ENCODE measurements around the gene POLE.

DNA sequence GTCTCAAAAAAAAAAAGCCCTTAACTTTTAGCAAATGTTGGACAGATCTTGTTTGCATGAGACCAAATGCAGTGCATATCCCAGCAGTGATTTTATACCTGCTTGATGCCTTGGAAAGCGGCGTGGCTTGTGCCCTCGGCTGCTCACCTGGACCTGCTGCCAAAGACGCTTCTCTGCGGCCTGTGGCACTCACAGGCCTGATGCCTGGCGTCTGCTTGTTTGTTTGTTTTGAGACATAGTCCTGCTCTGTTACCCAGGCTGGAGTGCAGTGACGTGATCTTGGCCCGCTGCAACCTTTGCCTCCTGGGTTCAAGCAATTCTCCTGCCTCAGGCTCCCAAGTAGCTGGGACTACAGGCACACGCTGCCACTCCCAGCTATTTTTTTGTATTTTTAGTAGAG is 28.7 kb upstream of the POLE start:
- TF ChIP-seq, protein P1, sequence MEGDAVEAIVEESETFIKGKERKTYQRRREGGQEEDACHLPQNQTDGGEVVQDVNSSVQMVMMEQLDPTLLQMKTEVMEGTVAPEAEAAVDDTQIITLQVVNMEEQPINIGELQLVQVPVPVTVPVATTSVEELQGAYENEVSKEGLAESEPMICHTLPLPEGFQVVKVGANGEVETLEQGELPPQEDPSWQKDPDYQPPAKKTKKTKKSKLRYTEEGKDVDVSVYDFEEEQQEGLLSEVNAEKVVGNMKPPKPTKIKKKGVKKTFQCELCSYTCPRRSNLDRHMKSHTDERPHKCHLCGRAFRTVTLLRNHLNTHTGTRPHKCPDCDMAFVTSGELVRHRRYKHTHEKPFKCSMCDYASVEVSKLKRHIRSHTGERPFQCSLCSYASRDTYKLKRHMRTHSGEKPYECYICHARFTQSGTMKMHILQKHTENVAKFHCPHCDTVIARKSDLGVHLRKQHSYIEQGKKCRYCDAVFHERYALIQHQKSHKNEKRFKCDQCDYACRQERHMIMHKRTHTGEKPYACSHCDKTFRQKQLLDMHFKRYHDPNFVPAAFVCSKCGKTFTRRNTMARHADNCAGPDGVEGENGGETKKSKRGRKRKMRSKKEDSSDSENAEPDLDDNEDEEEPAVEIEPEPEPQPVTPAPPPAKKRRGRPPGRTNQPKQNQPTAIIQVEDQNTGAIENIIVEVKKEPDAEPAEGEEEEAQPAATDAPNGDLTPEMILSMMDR (conservative IDR thresholded peaks at IDR 0.05), result no peak
- TF ChIP-seq EZH2 (IDR thresholded peaks at IDR 0.05; ENCODE audit: low read depth), result no peak
